T1000 (cell line): Measurements from ENCODE around the gene RNF227.

ENCODE experiments used
- DNase-seq: peaks from one replicate; lab custom pipeline; 2025; ENCODE audit warnings: mixed read lengths; lab: John Stamatoyannopoulos, UW

The RNF227 gene

DNA sequence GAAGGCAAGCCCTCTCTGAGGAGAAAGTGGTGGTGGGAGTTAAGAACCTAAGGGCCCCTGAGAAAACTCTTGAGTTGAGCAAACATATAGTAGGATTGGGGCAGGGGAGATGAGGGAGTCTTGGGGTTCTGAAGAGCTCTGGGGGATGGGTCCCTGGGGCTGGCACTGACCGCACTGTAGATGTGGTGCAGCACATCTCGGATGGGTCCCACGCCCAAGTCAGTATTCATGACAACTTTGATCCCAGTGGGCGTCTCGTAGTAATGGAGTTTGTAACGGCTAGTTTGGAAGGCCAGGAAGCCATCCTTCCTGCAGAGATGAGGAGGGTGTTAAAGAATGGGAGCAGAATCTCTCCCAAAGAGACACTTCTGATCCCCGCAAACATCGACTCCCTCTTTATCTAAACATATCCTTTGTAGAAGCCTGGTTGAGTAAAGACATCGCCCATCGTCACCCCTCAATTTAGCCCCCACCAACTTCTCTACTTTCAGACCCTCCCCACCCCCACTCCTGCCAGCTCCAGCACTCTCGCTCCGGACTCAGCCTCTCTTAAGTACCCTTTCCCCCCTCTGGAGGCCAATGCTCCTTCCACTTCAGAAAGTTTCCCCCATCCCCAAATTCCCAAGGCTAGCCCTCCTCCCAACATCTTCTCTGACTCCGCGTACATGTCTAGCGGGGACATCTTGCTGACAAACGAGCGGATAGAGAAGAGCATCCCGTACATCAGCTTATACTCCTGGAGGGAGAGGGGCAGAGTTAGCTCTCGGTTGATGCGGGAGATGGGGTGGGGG lies 14.9 kb upstream of the RNF227 start:
- no peak for DNase-seq

DNA sequence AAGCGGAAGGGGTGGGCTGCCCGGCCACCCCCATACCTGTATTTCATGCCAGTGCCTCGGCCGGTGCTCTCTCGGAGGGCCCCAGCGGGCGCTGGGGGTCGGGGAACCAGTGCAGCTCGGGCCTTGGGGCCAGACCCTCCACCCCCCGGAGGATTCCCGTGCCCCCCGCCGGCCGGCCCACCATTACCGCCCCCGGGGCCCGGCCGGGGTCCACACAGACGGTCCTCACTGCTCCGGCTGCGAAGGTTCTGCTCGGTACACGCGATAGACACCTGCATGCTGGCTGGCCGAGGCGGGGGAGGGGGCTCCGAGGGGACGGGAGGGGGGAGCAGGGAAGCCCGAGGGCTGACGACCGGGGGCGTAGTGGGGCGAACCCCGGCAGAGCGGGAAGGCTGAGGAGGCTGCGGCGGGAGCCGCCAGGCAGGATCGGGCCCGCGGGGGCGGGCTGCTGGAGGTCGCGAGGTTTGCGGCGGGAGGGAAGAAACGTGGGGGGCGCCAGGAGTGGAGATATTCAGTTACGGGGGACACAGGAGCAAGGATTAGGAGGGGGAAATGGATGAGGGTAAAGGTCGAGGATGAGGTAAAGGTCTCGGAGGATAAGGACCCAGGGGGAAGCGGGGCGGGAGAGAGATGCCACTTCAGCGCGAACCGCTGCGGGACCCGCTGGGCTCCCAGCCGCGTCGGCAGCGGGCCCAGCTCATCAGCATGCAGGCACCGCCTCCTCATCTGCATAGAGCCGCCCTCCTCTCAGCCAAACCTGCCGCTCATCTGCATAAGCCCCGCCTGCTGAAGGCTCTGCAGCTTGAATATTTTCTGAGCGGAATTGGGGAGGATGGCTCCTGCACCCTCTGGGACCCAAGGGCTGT lies 13.3 kb upstream of the RNF227 start, which contains the start of gene KCNAB3:
KCNAB3 (minus strand) TSS at position 699 of the 866 bp plus-strand sequence; CDS start at position 278, 421 bp downstream.
- DNase-seq: no peak

DNA sequence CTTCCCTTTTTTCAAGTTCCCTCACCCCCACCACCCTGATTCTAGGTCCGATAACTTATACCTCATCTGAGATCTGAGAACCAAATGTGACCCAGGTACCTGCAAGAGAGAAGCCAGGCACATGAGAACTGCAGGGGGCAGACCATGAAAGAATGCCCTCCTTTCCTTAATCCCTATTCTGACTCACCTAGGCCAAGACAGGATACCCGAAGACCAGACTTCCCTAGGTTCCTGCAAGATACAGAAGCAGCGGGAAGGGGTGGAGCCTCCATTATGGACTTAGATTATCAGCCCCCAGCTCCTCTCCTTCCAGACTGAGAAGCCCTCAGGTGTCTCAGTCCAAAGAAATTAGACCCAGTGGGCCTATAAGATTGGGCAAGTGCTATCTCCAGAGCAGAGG lies 11.5 kb upstream of the RNF227 start:
- no peak for DNase-seq

DNA sequence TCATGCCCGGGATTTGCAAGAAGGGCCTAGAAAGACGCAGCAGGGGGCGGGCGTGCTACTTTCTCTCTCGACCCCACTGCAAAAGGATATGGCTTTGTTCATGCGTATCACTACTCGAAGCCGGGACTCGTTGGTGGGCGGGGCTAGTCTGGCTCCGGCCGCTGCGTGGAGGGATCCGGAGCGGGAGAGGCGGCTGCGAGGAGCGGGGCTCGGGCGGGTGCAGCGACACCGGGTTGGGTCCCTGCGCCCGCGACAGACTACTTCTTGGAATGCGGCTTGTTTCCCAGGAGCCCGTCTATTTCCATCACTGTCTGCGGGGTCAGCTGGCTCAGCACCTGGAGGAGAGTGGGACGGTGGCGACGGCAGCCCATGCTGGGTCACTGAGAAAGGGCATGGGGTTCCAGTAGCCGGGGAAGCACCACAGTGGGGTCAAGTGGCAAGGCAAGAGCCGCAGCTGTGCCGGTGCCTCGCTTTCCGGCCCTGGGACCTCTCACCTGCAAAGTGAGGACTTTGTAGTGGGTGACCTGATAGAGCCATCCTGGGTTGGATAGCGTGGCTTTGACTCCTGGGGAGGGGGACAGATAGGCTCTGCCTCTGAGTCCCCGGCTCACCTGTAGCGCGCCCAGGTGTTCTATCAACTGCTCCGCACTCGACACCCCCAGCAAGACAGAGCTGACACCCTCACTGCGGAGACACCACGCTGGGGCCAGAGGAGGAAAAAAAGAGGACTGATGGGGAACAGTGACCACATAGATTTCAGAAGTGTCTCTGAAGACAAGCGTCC lies 6.9 kb upstream of the RNF227 start:
- peak; percentile 4 for DNase-seq

DNA sequence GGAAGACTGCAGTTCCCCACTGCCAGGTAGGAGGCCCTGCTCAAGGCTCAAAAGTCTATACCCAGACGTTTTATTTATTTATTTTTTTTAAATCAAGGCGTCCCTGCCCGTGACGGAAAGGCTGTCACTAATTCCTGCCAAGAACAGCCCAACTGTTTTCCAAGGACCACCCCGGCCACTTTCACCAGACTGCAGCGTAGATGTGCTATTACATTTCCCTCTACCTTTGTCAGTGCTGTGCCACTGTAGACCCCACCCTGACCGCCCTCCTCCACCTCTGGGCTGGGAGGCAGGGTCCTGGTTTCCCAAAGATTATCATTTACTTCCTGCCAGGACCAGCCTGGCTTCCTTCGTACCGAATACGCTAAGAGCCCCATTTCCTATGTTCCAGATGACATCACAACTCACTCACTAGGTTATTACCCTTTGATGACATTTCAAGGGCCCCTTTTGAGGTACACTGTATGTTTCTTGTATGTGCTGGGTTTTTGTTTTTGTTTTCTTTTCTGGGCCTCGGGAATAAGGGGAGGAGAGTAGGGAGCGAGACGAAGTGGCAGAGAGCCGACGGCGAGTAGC lies 6.3 kb upstream of the RNF227 start:
- DNase-seq: no peak

DNA sequence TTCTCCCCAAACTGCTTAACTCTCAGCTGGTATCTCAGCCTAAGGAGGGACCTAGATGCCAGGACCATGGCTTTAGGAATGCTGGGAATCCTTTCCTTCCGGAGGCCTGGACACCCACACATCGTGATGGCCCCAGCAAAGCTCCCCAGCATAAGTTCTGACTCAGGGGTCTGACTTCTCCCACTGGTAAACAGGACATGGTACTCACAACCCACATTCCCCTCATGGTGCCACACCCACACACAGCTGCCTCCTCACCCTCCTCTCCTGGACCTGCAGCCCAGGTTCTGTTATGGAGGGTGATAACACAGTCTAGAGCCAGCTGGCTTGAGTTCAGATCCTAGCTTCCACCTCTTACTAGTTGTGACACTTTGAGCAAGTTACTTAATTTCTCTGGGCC lies 719 bp upstream of the RNF227 start:
- no peak for DNase-seq

DNA sequence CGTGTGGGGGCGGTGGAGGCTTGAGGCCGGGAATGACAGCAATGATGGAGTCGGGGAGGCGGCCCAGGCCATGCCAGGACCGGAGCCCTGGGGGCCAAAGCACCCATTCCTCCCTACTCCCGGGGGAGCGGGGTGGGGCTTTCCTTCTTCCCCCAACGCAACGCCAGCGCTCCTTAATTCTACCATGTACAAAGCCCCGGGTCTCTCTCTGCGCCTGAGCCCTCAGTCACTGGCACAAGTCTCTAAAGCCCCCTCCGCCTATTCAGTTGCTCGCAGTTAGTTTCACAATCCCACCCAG lies 245 bp upstream of the RNF227 start:
- no peak for DNase-seq

DNA sequence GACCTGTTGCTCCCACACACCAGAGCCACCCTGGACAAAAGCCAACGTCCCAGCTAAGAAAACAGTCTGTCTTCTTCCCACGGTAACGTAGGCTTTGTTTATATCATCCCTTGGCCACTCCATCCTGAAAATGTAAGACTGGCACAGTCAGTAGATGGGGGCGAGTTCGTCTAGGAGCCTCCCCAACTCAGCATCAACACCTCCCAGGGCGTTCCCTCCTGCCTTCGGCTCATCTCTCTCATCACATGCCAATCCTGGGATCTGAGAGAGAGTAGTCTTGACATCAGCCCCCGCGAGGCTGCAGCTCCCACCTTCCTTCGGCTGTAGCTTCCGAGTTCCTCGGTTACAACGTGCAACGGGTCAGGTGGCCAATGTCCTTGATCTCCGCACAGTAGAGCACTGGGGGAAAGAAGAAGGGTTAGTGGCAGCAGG lies 894 bp downstream of the RNF227 start:
- no peak for DNase-seq

DNA sequence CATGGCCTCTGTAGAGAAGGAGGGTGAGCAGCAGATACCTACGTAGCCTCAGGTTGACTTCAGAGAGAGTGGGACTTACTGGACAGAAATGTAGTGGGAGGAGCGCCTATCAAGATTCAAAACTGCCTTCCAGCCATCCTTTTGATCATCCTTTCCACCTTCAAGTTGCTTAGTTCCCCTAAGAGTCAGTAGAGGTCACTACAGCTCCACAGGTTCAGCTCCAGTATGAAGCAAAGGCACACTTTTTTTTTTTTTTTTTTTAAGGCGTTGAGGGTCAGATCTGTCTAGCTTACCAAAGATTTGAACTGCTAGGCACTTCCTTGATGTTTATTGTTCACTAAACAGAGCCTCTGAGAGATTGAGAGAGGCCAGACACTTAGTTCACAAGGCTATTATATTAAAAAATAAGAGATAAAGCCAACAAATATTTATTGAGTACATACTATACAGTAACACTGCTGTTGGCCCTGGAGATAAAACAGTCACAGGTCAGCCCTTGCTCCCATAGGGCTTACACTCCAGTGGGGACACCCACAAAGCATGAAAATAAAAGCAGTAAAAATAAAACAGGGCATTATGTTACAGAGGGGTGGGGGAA lies 3.1 kb downstream of the RNF227 start:
- no peak for DNase-seq

DNA sequence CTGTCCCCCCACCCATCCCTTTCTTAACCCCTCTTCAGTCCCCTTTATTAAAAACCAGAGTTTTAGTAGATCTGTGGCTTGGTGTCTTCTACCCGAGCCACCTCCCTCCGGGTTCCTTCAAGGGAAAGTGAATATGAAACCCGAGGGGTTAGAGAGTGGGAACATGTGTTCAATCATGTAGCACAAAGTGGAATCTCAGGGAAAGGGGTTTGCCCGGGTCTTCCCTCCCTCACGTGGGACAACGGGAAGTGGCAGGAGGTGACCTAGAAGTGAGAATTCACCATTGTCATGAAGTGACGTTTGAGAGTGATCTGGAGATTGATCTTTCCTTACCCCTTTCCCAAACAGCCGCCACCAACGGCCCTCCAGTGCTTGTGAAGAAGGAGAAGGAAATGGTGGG lies 5.0 kb downstream of the RNF227 start:
- no peak for DNase-seq

DNA sequence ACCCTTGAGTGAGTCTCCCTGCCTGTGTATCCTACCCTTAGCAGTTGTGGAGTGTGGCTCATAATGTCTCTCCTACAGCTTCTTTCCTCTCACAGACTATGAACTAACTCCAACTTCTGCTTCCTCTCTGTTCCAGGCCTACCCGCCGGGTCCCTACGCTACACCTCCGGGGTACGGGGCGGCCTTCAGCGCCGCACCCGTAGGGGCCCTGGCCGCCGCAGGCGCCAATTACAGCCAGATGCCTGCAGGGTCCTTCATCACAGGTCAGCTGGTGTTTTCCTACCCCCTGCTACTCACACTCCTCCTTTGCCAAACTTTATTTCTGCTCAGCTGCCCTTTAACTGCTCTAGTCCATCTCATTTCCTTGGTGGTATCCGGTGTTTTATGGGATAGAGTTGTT lies 5.4 kb downstream of the RNF227 start:
- no peak for DNase-seq

DNA sequence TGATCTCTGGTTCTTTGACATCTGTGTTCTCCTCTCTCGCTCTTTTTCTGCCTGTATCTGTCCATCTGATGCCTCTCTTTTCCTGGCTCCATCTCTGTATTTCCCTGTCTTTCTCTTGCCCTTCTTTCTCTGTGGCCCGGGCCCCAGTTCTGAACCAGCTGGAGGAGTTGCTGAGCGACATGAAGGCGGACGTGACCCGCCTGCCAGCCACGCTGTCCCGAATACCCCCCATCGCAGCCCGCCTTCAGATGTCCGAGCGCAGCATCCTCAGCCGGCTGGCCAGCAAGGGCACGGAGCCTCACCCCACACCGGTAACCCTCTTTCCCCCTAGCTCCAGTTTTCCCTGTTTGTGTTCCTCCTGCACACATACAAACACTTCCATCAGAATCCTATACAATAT lies 5.8 kb downstream of the RNF227 start:
- no peak for DNase-seq

DNA sequence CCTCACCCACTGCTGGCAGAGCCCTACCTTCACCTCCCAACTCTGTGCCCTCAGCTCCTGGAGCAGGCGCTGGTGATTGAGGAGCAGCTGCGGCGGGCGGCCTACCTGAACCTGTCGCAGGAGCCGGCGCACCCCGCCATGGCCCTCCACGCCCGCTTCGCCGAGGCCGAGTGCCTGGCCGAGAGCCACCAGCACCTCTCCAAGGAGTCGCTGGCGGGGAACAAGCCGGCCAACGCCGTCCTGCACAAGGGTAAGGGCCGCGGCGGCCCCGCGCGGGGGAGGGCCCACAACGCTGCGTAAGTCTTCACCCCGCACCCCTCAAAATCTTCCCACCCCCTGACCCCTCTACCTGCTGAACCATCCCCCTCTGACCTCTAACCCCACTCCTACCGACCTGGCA lies 7.0 kb downstream of the RNF227 start:
- DNase-seq: no peak

DNA sequence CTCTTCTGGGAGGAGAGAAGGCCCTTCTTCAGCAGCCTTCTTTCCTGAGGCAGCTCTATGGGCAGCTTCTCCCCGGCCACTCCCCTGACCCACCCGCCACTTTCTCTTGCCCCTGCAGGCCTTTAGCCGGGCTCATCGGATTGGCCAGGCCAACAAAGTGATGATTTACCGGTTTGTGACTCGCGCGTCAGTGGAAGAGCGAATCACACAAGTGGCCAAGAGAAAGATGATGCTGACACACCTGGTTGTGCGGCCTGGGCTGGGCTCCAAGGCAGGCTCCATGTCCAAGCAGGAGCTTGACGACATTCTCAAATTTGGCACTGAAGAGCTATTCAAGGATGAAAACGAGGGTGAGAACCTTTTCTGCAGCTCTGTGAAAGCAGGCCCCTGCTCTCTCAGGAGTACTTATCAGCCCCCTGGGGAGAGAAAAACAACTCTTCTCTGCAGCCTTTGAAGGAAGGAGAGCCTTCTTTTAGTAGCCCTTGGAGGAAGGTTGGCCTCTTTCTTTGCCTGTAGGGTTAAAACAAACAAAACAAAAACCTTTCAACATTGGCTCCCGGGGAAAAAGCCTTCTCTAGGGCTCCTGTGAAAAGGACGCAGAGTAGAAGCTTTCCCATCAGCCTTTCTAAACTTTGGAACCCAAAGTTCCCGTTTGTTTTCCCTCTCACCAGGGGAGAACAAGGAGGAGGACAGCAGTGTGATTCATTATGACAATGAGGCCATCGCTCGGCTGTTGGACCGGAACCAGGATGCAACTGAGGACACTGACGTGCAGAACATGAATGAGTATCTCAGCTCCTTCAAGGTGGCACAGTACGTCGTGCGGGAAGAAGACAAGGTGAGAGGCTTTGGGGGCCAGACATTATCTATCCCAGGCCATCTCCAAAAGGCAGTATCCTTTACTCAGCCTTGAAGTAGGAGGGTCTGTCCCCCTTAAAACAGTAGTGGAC lies 12.7 kb downstream of the RNF227 start:
- DNase-seq: no peak

DNA sequence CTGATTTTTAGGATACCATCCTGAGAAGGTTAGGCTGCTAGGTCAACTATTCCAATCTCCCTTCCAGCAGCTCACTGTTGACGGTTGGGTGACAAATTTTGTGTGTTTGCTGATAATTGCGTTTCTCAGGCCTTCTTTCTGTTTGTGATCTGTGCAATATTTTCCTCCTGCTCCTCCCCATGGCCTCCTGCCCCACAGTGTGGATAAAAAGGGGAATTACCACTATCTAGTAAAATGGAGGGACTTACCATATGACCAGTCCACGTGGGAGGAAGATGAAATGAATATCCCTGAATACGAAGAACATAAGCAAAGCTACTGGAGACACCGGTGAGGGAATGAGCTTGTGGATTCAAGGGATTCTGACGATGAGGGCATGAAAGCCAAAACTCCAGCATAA lies 18.3 kb downstream of the RNF227 start:
- DNase-seq: no peak

DNA sequence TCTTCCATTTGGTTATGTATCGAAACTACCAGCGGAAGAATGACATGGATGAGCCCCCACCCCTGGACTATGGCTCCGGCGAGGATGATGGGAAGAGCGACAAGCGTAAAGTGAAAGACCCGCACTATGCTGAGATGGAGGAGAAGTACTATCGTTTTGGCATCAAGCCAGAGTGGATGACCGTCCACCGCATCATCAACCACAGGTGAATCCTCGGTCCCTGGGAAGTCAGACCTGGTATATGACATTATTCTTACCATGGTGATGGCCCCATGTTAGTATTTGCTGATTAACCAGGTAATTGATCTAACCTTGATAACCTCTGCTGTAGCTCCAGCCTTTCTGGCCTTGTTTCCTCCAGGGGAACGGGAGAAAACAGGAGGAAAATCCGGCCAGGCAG lies 19.0 kb downstream of the RNF227 start:
- no peak for DNase-seq

DNA sequence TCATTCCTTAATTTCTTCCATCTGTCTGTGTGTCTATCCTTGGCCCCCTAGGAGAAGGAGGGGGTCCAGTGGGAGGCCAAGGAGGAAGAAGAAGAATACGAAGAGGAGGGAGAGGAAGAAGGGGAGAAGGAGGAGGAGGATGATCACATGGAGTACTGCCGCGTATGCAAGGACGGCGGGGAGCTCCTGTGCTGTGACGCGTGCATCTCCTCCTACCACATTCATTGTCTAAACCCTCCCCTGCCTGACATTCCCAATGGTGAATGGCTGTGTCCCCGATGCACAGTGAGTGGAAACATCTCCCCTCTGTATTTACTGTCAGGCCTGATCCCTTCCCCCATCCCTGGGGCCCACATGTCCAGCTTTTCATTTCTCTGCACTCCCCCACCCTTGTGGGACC lies 21.2 kb downstream of the RNF227 start:
- no peak for DNase-seq

DNA sequence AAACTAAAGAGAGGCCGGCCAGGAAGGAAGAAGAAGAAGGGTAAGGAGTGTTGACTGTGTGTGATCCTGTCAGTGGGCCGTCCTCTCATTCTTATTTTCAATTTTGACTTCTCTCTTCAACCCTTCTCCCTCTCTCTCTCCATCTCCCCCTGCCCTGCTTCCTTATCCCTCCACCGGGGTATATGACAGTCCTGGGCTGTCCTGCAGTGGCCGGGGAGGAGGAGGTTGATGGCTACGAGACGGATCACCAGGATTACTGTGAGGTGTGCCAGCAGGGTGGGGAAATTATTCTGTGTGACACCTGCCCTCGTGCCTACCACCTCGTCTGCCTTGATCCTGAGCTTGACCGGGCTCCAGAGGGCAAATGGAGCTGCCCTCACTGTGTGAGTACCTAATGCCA lies 21.9 kb downstream of the RNF227 start:
- no peak for DNase-seq

DNA sequence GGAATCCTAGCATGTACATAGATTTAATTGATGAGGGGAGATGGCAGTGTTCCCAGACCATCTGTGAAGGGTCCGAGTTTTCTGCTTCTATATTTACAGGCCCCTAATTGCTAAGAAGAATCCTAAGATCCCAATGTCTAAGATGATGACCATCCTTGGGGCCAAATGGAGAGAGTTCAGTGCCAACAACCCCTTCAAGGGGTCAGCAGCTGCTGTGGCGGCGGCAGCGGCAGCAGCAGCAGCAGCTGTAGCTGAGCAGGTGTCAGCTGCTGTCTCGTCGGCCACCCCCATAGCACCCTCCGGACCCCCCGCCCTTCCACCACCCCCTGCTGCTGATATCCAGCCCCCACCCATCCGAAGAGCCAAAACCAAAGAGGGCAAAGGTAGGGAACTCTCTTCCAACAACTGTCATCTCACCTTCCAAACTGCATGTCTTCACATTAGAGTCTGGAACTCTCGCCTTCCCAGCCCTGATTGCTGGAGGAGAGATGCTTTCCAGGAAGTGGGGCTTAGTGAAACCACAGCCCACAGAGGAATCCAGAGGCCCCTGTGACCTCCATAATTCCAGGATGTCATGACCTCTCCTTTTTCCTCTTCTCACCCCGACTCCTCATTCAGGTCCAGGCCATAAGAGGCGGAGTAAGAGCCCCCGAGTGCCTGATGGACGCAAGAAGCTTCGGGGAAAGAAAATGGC lies 22.8 kb downstream of the RNF227 start:
- DNase-seq: no peak
